ENCODE measurements around the gene CA10.

DNA sequence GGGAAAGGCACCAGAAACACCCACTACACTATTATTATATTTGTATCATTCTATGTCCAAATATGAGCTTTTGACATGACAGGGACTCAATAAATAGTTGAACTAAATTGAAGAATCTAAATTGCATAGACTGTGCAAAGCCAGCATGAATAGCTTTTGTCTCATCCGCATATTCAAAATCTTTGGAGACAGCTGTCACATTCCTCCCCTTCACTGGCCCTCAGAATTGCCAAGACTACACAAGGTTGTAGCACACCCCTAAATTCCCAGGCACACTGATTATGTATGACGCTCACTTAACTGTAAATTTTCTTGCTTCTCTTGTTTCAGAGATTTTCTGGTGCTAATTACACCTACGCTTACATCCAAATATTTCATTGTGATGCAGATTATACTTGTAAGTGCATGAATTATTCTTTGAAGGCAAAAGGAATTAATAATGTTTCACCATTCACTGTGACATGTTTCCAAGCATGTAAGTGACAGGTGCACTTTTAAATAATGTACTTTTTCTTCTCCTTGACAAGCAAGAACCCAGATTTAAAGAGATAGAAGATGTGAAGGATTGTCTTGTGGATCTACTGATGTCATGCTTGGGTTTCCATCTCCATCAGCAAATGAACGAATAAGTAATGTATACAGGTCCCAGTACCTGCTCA is 47.5 kb downstream of the CA10 start:
- TF ChIP-seq, protein P1, sequence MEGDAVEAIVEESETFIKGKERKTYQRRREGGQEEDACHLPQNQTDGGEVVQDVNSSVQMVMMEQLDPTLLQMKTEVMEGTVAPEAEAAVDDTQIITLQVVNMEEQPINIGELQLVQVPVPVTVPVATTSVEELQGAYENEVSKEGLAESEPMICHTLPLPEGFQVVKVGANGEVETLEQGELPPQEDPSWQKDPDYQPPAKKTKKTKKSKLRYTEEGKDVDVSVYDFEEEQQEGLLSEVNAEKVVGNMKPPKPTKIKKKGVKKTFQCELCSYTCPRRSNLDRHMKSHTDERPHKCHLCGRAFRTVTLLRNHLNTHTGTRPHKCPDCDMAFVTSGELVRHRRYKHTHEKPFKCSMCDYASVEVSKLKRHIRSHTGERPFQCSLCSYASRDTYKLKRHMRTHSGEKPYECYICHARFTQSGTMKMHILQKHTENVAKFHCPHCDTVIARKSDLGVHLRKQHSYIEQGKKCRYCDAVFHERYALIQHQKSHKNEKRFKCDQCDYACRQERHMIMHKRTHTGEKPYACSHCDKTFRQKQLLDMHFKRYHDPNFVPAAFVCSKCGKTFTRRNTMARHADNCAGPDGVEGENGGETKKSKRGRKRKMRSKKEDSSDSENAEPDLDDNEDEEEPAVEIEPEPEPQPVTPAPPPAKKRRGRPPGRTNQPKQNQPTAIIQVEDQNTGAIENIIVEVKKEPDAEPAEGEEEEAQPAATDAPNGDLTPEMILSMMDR (IDR thresholded peaks at IDR 0.05; ENCODE audit: poor library complexity) = no peak
- TF ChIP-seq EZH2phosphoT487 (IDR thresholded peaks at IDR 0.05; ENCODE audit: low read depth, severe bottlenecking, unreplicated experiment) = no peak
